Stimulated activated CD4-positive, alpha-beta T cell treated with anti-CD3 and anti-CD28 coated beads, TNF-alpha, amount 100 ng/mL, for 1 hour (primary cell): ENCODE data around the gene SLC22A15.
"Not testable (repeated sequence)": the region's sequence is repeated elsewhere in the genome, so short reads cannot be mapped to it uniquely, and the experiment has no call there.

ENCODE experiments used
- DNase-seq, 3 donors: peaks; one replicate each; pipeline ENCODE4 v3.0.0-alpha.2; 2020; ENCODE audit warnings: low read depth in 3 of 3, low spot score in 1 of 3

SLC22A15 gene

GRCh38 chr1:115980998-115981993 lies 5.0 kb downstream of the SLC22A15 start:
- DNase-seq, result no peak

DNA sequence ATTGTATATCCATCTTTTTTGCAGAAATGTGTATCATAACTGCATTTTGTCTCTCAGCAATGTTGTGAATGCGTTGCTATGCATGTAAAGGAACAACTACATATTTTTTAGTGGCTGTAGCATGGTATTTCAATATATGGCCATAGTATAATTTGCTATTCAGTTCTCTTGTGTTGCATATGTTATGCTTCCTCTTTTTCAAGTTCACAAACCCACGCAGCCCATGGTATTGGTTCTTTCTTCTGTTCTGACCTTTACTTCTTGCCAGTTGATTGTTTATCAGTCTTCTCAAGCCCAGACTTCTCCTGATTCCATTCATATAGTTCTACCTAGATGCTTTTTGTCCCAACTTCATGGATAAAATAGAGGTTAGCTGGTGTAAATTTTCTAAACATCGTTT lies 6.1 kb downstream of the SLC22A15 start:
- DNase-seq, result no peak

- no peak for DNase-seq
Measured at GRCh38 chr1:115983584-115983983, 7.3 kb downstream of the SLC22A15 start.

DNA sequence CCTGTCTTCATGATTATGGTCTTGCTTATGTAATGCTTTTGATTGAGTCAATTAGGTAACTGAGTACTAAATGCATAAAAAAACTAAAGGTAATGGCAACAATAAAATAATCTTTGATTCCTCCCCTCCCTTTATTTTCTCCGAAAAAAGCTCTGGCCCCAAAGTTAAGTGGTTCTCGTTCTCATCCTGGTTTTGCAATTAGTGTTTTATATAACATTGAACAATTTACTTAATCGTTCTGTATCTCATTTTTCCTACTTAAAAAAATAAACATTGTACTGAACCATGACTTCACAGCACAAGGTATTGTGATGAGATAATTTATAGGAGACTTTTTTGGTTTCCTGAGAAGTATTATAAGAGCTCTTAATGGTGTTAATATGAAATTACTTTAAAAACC lies 11.3 kb downstream of the SLC22A15 start:
- DNase-seq, result no peak

DNA sequence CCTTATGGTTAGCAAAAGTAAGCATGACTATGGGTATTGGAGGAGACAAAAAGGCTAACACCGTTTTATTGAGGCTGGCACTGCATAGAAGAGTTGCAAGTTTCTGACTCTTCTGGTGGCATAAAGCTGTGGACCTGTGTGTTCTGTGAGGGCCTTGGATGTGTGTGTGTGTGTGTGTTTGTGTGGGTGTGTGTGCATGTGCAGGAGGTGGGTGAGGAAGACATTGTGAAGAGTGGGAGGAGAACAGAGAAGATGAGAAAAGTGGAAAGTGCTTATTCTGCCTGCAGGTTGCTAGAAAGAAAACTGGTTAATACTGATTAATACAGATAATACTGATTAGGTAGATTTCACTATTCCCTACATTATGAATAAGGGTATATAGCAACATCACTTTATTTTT lies 12.6 kb downstream of the SLC22A15 start:
- no peak for DNase-seq

GRCh38 chr1:115989699-115990098 lies 13.4 kb downstream of the SLC22A15 start:
- no peak for DNase-seq

DNA sequence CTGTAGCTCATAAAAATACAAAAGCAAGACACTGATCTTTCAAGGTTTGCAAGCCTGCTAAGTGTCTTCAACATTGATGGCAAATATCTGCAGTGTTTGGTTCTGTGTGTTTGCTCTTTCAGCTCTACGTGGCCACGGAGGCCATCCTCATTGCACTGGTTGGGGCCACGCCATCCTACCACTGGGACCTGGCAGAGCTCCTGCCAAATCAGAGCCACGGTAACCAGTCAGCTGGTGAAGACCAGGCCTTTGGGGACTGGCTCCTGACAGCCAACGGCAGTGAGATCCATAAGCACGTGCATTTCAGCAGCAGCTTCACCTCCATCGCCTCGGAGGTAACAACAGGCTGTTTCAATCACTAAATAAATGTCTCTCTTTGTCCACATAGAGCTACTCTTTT lies 15.6 kb downstream of the SLC22A15 start:
- no peak for DNase-seq

DNA sequence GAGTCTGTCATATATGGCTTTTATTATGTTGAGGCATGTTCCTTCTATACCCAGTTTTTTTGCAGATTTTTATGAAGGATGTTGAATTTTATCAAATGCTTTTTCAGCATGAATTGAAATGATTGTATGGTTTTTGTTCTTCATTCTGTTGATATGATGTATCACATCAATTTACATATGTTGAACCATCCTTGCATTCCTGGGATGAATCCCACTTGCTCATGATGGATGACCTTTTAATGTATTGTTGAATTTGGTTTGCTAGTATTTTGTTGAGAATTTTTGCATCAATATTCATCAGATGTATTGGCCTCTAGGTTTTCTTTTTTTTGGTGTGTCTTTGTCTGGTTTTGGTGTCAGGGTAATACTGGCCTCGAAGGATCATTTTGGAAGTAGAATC lies 21.6 kb downstream of the SLC22A15 start:
- not testable (repeated sequence) for DNase-seq

DNA sequence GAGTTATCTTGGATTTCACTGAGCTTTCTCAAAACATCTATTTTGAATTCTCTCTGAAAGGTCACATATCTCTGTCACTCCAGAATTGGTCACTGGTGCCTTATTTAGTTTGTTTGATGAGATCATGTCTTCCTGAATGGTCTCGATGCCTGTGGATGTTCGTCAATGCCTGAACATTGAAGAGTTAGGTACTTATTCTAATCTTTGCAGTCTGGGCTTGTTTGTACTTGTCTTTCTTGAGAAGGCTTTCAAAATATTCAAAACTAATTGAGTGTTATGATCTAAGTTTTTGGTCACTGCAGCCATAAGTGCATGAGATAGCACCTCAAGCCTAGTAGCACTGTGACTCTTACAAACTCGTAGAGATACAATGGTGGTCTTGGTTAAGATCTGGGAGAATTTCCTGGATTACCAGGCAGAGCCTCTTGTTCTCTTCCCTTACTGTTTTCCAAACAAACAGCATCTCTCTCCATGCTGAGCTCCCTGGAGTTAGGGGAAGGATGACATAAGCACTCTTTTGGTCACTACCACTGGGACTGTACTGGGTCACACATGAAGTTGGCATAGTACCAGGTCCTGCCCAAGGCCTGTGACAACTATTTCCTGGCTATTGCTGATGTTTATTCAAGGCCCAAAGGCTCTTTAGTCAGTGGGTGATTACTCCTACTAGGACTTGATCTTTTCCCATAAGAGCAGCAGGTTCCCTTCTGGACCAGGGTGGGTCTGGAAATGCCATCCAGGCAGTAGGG lies 25.6 kb downstream of the SLC22A15 start:
- no peak for DNase-seq

GRCh38 chr1:116002781-116003420 lies 26.6 kb downstream of the SLC22A15 start:
- no peak for DNase-seq

DNA sequence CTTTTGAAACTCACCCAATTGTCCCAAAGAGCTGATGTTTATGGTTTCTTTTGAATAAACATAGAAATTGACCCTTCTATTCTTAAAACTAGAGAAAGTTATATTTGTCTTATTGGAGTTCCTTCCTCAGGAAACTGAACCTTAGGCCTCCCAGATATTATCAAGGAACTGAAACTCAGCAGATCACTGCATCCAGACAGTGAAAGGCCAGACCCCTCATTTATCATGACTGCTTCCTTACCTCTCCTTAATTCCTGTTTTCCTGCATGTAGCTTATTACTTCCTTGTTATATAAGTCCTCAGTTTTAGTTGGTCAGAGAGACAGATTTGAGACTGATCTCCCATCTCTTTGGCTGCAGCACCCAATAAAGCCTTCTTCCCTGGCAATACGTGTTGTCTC lies 27.5 kb downstream of the SLC22A15 start:
- DNase-seq, result no peak

GRCh38 chr1:116006486-116006964 lies 30.2 kb downstream of the SLC22A15 start:
- DNase-seq, result no peak

DNA sequence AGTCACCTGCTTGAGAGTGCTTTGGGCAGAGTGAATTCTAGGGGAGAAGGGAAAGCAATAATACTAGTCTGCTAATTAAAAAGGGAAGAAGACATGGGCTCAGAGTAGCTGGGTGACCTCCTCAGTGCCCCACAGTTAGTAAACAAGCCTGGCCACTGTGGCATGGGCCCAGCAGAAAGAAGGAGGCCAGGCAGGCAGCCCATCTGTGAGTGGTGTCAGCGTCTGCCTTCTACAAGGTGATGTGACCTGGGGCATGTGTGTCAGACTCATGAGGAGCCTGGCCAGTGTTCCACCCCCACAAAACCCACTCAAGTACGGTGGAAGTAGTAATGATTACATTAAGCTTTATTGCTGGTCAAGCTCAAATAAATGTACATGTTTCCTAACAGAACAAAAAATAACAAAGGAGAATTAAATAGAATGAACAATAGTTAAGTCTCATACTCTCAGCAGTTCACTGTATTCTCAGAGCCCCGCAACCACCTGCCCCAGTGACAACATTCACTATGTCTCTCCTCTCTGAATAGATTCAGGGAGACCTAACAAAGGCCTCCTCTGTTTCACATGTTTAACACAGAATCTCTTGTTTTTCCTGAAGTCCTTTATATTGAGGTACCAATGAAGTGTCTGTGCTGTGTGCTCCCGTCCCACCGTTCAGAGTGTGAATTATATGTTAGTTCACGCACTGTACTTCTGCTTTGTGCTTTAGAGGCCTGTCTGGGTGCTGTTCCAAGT lies 32.5 kb downstream of the SLC22A15 start:
- DNase-seq, result no peak

DNA sequence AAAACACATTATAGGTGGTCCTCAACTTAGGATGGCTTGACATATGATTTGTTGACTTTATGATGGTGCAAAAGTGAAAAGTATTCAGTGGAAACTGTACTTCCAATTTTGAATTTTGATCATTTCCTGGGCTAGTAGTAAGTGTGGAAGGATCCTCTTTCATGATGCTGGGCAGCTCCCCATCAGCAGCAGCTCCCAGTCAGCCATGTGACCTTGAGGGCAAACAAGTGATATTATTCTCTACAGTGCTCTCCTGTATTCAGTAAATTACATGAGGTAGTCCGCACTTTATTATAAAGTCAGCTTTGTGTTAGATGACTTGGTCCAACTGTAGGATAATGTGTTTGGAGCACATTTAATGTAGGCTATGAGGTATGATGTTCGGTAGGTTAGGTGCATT lies 36.4 kb downstream of the SLC22A15 start:
- DNase-seq, result no peak

- DNase-seq, result no peak
Measured at GRCh38 chr1:116015679-116016078, 39.4 kb downstream of the SLC22A15 start.

- no peak for DNase-seq
Measured at GRCh38 chr1:116018007-116018406, 41.7 kb downstream of the SLC22A15 start.

GRCh38 chr1:116019653-116020253 lies 43.4 kb downstream of the SLC22A15 start:
- DNase-seq, result no peak

GRCh38 chr1:116020668-116021272 lies 44.5 kb downstream of the SLC22A15 start:
- DNase-seq, result peak in 1 of 3 donors; percentile 23

GRCh38 chr1:116024626-116025025 lies 48.3 kb downstream of the SLC22A15 start:
- no peak for DNase-seq

- no peak for DNase-seq
Measured at GRCh38 chr1:116026631-116027030, 50.3 kb downstream of the SLC22A15 start.
